ENCODE data around the gene RLF.

RLF gene

DNA sequence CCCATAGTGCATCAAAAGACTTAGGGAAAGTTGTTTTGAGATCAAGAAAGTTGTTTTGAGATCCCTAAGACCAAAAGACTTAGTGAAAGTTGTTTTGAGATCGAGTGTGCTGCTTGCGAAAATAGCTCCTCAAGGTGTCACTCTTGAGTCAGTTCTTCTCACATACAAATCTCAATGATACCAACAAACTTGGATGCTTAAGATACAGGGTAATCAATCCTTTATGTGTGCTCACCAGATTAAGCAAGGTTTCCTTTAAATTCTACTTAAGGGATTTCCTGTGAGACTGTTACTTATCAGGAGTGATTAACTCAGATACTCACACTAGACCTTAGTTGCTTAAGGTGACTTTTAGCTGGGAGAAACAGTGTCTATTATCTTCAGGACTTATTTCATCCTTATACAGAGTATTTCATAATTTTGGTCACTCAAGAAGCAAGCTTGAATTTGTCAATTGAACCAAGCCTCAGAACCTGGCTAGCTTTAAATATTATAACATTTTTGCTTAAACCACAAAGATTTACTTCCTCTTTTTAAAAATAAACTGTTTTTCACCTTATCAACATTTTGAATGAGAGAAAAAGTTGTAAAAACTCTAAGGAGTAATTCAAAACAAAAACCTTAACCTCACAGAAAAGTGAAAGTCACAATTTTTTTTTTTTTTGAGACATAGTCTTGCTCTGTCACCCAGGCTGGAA lies 8.0 kb upstream of the RLF start:
- Histone ChIP-seq H3K4me2 (ENCODE audit: low read depth, low read length) (peak overlapping the region; percentile 23; the same call in 1 of the 2 replicates), H3K79me2 (ENCODE audit: low read length) (no peaks in the 10 kb centered on the region), H3K4me1 (ENCODE audit: low read length) (peaks cover 11% of the 10 kb centered on the region), H3K9me3 (replicated peaks; ENCODE audit: insufficient read depth, low read length) (no peaks in the 10 kb centered on the region), H2AFZ (ENCODE audit: low read length) (no peak overlapping the region), H3K36me3 (replicated peaks; ENCODE audit: insufficient read depth, low read length) (no peaks in the 10 kb centered on the region), H3K27ac (ENCODE audit: low read length) (no peak overlapping the region), H3K27me3 (replicated peaks; ENCODE audit: insufficient read depth, low read length) (peaks cover 52% of the 10 kb centered on the region), H3K9ac (ENCODE audit: low read length) (no peak overlapping the region), H3K4me3 (ENCODE audit: low read length) (no peak overlapping the region), H3K9me2 (replicated peaks; ENCODE audit: insufficient read depth, low read length) (no peaks in the 10 kb centered on the region), H4K20me1 (ENCODE audit: insufficient read depth, low read length) (no peaks in the 10 kb centered on the region), H3F3A (ENCODE audit: insufficient read depth, low read length) (peaks cover 12% of the 10 kb centered on the region)
- peak; percentile 73 for DNase-seq
- TF ChIP-seq, protein P1, sequence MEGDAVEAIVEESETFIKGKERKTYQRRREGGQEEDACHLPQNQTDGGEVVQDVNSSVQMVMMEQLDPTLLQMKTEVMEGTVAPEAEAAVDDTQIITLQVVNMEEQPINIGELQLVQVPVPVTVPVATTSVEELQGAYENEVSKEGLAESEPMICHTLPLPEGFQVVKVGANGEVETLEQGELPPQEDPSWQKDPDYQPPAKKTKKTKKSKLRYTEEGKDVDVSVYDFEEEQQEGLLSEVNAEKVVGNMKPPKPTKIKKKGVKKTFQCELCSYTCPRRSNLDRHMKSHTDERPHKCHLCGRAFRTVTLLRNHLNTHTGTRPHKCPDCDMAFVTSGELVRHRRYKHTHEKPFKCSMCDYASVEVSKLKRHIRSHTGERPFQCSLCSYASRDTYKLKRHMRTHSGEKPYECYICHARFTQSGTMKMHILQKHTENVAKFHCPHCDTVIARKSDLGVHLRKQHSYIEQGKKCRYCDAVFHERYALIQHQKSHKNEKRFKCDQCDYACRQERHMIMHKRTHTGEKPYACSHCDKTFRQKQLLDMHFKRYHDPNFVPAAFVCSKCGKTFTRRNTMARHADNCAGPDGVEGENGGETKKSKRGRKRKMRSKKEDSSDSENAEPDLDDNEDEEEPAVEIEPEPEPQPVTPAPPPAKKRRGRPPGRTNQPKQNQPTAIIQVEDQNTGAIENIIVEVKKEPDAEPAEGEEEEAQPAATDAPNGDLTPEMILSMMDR (IDR thresholded peaks at IDR 0.05; ENCODE audit: low read length), result peak; percentile 79
- TF ChIP-seq EZH2phosphoT487 (IDR thresholded peaks at IDR 0.05; ENCODE audit: low read length) (no peak), EZH2 (optimal IDR thresholded peaks at IDR 0.05; ENCODE audit: low read depth, low read length) (no peak)

DNA sequence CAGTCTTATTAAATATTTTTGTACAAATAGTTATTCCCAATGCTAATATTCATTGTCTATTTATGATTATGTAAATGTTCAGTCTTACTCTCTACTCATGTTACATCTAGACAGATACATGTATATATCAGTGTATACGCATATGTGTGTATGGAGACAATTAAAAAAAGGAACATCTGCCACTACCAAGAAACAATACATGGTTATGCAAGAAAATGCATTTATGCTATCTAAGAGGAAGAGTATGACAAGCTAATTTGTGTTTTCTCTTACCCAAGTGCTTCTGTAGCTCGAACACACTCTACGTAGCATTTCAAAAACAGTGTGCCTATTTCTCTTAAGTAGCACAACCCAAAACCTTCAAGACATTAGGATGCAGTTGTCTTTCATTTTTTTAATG lies 6.1 kb upstream of the RLF start:
- peaks cover 12% of the 10 kb centered on the region for H3F3A ChIP-seq (ENCODE audit: insufficient read depth, low read length)
- no peaks in the 10 kb centered on the region for H4K20me1 ChIP-seq (ENCODE audit: insufficient read depth, low read length)
- no peak overlapping the region for H3K27ac ChIP-seq (ENCODE audit: low read length)
- no peaks in the 10 kb centered on the region for H3K36me3 ChIP-seq (replicated peaks; ENCODE audit: insufficient read depth, low read length)
- H3K4me1 ChIP-seq (ENCODE audit: low read length), result peaks cover 11% of the 10 kb centered on the region
- H3K9ac ChIP-seq (ENCODE audit: low read length), result no peak overlapping the region
- H3K79me2 ChIP-seq (ENCODE audit: low read length), result no peaks in the 10 kb centered on the region
- no peak for DNase-seq
- no peak for TF ChIP-seq EZH2phosphoT487 (IDR thresholded peaks at IDR 0.05; ENCODE audit: low read length)
- TF ChIP-seq, protein P1 (IDR thresholded peaks at IDR 0.05; ENCODE audit: low read length), result no peak
- no peak overlapping the region for H3K4me2 ChIP-seq (ENCODE audit: low read depth, low read length)
- peaks cover 58% of the 10 kb centered on the region for H3K27me3 ChIP-seq (replicated peaks; ENCODE audit: insufficient read depth, low read length)
- H3K4me3 ChIP-seq (ENCODE audit: low read length), result no peak overlapping the region
- no peaks in the 10 kb centered on the region for H3K9me2 ChIP-seq (replicated peaks; ENCODE audit: insufficient read depth, low read length)
- H3K9me3 ChIP-seq (replicated peaks; ENCODE audit: insufficient read depth, low read length), result no peaks in the 10 kb centered on the region
- H2AFZ ChIP-seq (ENCODE audit: low read length), result no peak overlapping the region

DNA sequence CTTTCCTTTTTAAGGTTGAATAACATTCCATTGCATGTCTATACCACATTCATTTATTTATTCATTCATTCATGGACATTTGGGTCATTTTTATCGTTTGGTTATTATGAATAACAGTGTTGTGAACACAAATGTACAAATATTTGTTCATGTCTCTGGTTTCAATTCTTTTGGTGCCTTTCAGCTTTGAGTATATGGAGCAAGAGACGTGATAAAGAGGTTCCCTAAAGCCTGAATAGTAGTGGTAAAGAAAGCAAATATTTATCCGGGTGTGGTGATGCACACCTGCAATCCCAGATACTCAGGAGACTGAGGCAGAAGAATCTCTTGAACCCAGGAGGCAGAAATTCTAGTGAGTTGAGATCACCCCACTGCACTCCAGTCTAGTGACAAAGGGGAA lies 5.3 kb upstream of the RLF start:
- Histone ChIP-seq H3K27me3 (replicated peaks; ENCODE audit: insufficient read depth, low read length) (peaks cover 58% of the 10 kb centered on the region), H3K4me3 (ENCODE audit: low read length) (no peak overlapping the region), H3K9me2 (replicated peaks; ENCODE audit: insufficient read depth, low read length) (no peaks in the 10 kb centered on the region), H3K4me1 (ENCODE audit: low read length) (peaks cover 11% of the 10 kb centered on the region), H3K9me3 (replicated peaks; ENCODE audit: insufficient read depth, low read length) (no peaks in the 10 kb centered on the region), H3F3A (ENCODE audit: insufficient read depth, low read length) (peaks cover 12% of the 10 kb centered on the region), H3K27ac (ENCODE audit: low read length) (no peak overlapping the region), H3K9ac (ENCODE audit: low read length) (no peak overlapping the region), H3K36me3 (replicated peaks; ENCODE audit: insufficient read depth, low read length) (no peaks in the 10 kb centered on the region), H4K20me1 (ENCODE audit: insufficient read depth, low read length) (no peaks in the 10 kb centered on the region), H2AFZ (ENCODE audit: low read length) (no peak overlapping the region), H3K79me2 (ENCODE audit: low read length) (peaks cover 1% of the 10 kb centered on the region; the same call in 1 of the 2 replicates), H3K4me2 (ENCODE audit: low read depth, low read length) (no peak overlapping the region)
- DNase-seq, result no peak
- no peak for TF ChIP-seq EZH2 (optimal IDR thresholded peaks at IDR 0.05; ENCODE audit: low read depth, low read length)
- no peak for TF ChIP-seq EZH2phosphoT487 (IDR thresholded peaks at IDR 0.05; ENCODE audit: low read length)
- TF ChIP-seq, protein P1 (IDR thresholded peaks at IDR 0.05; ENCODE audit: low read length), result no peak

All from MM.1S (cell line).